GM12892 (cell line): ENCODE measurements around the gene RPAP3.

Source experiments
- DNase-seq: peaks from one replicate; pipeline ENCODE4 v3.0.0; 2011; ENCODE audit not compliant: insufficient read length
- FAIRE-seq: peaks from 2 replicates; lab custom pipeline; 2011; peaks lifted over from hg19 to GRCh38; lab: Jason Lieb, UNC
- POLR2A ChIP-seq: IDR thresholded peaks from 2 replicates; pipeline ENCODE4 v1.6.1; 2011; ENCODE audit warnings: low read depth, low read length, control low read depth
- POLR2AphosphoS5 ChIP-seq: IDR thresholded peaks from 2 replicates; pipeline ENCODE4 v1.6.1; 2011; ENCODE audit warnings: low read depth, low read length, control low read depth
- TAF1 ChIP-seq: IDR thresholded peaks from 2 replicates; pipeline ENCODE4 v1.6.1; 2011; ENCODE audit warnings: low read depth, mild to moderate bottlenecking, control low read depth, low read length, borderline replicate concordance

RPAP3 gene

DNA sequence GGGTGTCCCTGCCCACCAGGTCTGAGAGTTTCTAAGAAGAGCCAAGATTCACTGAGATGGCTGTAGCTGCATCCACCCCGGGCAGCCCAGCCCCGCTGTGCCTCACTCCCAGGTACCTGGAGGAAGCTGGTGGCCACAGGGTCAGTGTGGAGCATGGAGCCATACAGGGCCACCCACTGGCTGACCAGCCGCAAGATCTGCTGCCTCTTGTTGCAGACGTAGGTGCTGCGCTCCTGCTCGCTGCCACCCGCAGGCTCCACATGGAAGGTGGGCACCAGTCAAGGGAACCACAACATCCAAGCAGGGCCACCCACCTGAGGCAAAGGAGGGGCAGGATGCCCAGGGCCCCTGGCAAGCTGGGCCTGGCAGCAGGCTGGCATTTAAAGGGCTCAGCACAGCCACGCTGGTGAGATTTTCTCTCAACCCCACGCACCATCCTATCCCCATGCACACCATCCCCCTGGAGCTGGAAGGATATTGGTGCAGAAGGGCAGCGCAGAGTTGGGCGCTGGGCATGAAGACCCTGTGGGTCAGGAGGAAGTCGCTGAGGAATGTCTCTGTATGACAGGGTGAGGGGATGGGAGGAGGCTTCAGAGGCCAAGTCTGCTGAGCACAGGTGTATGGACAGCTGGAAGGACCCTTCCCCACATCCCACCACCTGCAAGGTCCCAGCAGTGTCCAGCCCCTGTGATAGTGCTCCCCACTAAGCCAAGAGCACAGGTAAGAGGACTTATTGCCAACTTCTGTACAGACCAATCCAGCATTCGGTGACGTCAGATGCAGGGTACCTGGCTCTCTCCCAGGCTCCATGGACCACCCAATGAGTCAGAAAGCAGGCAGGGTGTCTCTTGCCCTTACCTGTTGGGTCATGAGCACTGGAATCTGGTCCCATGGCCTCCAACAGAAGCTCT, 42.0 kb upstream of the RPAP3 start:
- TF ChIP-seq TAF1: no peak
- no peak for TF ChIP-seq POLR2A
- TF ChIP-seq POLR2AphosphoS5: no peak
- DNase-seq: no peak
- FAIRE-seq: no peak

DNA sequence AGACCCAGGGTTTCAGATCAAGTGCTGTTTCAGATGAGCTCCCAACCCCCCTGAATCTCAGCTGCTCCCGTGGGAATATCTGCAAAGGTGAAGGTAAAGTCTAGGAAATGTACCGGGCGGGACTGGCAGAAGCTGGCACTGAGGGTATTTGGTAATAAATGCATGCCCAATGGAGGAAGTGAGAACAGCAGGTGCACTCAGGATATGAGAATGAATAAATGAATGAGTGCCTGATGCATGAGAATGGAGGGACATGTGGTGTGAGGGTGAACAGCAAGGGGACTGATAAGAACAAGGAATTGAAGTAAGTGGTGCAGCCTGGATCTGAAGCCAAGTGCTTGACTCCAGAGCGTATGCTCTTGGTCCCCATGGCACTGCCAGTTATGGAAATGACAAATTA, 41.3 kb upstream of the RPAP3 start:
- no peak for FAIRE-seq

DNA sequence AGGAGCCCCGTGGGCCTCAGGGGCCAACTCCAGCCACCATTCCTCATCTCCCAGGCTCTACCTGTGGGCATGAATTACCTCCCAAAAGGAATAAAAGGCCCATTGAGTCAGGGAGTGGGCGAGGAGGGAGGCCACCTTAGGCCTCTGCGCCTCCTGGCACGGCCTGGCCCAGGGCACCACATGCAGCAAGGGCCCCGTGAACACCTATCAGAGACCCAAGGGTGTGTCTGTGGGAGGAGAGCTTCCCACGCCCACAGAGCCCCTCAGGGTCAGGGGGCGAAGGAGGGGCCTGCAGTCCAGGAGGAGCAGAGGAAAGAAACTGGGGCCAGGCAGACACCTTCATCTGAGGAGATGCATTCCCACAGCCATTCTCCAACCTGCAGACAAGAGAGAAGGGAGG, 40.7 kb upstream of the RPAP3 start:
- TF ChIP-seq TAF1 (no peak), POLR2AphosphoS5 (no peak), POLR2A (no peak)
- DNase-seq: no peak
- FAIRE-seq: no peak

More for the DNA sequence above, 41.3 kb upstream of the RPAP3 start:
- TF ChIP-seq POLR2AphosphoS5: no peak
- no peak for TF ChIP-seq POLR2A
- no peak for TF ChIP-seq TAF1
- DNase-seq: no peak

DNA sequence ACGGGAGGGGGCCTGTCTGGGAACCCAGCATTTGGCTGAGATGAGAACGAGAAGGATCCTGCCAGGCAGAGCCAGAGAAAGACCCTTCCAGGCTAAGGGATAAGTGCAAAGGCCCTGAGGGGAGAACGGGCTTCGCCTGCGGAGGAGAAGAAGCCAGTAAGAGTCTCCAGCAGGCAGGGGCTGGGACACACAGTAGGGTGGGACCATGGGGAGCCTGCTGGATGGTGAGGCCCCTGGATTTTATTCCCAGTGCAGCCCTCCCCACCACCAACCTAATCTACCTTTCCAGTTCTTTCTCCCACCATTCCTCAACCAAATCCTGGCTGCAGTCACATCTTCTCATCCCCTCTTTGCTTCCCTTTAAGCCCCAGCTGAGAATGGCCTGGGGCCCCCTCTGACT, 40.2 kb upstream of the RPAP3 start:
- FAIRE-seq (no peak), DNase-seq (no peak)
- no peak for TF ChIP-seq POLR2A
- no peak for TF ChIP-seq TAF1
- no peak for TF ChIP-seq POLR2AphosphoS5

DNA sequence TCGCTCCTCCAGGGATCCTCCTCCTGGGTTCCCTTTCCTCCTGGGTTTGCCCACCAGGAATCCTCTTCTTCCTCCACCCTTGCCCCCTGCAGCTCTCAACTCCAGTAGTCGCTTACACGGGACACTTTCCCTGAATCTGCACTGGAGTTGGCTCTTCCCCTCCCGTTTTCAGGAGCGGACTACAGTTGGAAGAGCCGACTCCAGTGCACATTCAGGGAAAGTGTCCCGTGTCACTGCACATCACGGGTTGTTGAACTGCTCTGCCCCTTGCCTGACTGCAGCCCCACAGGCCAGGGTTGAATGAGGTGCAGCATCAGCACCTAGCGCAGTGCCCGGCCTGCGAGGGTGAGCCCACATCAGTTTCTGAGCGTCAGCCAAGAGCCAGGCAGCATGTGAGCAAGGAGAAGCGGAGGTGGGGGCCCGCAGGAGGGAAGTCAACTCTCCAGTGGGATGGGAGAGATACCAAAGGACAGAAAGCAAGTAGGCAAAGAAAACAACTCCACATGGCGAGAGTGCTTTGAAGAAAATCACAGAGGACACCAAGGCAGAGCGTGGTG, 39.7 kb upstream of the RPAP3 start:
- FAIRE-seq (no peak), DNase-seq (no peak)
- TF ChIP-seq TAF1 (no peak), POLR2AphosphoS5 (no peak), POLR2A (no peak)

DNA sequence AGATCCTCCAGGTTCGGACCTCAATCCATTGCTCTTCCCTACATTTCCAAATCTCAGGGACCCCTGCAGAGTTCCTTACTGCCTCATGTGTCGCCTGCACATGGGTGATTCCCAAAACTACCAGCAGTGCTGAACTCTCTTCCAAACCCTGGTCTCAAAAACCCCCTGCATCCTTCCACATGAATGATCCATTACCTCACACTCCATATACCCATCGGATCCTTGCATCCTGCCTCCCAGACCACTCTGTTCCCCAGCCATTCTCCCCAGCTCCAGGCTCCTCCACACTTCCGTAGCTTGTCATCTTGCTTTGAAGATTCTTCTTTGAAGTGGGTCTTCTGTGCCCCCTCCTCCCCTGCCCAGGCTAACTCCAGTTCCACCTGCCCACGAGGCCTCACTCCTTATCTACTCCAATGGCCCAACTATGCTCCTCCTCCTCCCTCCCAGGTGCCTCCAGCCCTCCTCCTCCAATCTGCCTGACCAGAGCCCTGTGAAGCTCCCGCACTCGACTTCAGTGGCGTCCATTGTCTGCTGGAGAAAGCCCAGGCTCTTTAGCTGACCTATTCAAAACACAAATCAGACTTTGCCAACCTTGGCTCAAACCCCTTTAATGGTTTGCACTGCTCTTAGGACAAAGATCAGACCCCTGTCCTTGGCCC, 39.1 kb upstream of the RPAP3 start:
- FAIRE-seq (no peak), DNase-seq (no peak)
- no peak for TF ChIP-seq POLR2AphosphoS5
- TF ChIP-seq TAF1: no peak
- TF ChIP-seq POLR2A: no peak

DNA sequence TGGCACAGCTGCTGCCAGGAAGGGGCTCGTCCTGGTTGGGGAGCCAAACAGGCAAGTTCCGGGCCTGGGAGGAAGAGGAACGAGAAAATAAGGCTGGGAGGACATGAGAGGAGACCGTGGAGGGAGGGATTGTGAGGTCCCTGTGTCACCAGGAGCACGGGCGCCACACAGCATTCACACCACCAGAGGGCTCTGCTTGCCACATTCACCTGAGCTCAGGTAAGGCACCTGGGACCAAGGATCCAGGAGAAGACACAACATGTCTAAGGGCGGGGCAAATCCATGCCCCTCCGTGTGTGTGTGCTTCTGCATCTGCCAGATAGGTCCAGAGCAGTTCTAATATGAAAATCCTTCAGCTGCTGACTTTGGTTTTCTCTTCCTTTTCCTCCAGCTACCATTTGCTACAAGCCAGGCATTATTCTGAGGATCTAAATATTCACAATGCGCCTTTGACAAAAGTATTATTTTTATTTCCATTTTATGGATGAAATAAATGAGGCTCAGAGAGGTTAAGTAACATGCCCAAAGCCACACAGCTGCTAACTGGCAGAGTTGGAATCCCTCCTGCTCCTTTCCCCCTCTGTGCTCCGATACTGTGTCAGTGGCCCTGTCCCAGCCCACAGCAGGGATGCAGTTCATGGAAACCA, 38.3 kb upstream of the RPAP3 start:
- FAIRE-seq (no peak), DNase-seq (no peak)
- TF ChIP-seq POLR2A (no peak), TAF1 (no peak), POLR2AphosphoS5 (no peak)

DNA sequence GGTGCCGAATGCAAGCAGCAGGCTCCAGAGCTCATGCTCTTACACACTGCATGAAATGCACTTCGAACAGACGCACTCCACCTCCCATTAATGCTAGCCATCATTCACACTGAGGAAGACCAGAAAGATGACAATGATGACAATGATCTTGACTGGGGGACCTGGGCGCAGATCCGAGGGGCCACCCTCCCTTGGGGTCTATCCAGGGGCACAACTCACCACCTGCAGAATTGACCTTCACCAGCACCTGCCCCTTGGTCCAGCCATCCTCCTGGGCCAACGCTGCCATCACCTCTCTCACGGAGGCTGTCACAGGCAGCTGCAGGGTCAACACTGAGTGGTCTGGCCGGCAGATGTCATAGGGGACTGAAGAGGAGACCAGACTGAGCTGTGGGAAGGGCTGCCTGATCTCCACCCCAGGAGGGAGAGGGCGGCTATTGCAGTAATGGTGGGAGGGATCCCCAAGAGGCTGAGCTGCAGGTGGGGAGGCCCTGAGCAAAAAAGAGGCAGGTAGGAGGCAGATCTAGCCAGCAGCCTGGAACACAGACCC, 37.6 kb upstream of the RPAP3 start:
- no peak for FAIRE-seq
- TF ChIP-seq TAF1 (no peak), POLR2AphosphoS5 (no peak), POLR2A (no peak)
- DNase-seq: no peak

DNA sequence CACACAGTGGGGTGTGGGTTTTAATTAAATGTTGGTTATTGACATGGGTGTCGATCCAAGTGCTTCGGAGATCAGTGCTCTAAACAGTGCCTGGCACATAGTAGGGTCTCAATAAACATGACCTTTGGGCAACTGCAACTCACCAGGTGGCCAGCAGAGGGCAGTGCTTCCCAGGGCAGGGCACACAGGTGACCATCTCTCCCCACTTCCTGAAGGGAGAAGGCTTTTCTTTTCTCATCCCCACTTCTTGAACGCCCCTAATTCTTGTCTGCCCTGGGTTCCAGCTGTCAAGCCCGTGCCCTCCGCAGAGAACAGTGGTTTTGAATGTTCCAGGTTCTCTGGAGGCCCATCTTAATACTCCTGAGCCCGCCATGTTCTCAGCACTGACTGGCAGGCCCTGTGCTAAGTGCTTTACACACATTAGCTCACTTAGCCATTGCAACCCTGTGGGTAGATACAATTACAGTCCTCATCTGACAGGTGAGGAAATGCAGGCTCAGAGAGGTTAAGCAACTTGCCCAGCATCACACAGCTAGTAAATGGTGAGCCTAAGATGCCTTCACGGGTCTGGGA, 36.5 kb upstream of the RPAP3 start:
- no peak for DNase-seq
- TF ChIP-seq TAF1 (no peak), POLR2AphosphoS5 (no peak), POLR2A (no peak)
- FAIRE-seq: peak; percentile 94

DNA sequence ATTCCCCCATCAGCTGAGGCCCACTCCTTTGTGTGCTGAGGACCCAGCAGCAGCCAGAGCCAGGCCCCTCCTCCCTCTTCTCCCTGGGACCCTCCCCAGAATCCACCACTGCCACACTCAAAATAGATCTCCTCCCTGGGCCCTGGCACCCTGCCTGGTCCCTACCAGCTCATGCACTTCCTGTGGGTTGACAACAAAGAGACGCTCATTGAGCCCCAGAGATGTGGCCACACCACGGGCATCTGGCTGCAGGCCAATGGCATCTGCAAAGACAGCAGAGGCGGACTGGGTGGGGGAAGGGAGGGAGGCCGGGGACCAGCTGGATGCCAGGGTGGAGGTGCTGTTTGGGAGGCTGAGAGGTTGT, 35.5 kb upstream of the RPAP3 start:
- DNase-seq: no peak
- FAIRE-seq: no peak
- TF ChIP-seq POLR2AphosphoS5 (no peak), TAF1 (no peak), POLR2A (no peak)

DNA sequence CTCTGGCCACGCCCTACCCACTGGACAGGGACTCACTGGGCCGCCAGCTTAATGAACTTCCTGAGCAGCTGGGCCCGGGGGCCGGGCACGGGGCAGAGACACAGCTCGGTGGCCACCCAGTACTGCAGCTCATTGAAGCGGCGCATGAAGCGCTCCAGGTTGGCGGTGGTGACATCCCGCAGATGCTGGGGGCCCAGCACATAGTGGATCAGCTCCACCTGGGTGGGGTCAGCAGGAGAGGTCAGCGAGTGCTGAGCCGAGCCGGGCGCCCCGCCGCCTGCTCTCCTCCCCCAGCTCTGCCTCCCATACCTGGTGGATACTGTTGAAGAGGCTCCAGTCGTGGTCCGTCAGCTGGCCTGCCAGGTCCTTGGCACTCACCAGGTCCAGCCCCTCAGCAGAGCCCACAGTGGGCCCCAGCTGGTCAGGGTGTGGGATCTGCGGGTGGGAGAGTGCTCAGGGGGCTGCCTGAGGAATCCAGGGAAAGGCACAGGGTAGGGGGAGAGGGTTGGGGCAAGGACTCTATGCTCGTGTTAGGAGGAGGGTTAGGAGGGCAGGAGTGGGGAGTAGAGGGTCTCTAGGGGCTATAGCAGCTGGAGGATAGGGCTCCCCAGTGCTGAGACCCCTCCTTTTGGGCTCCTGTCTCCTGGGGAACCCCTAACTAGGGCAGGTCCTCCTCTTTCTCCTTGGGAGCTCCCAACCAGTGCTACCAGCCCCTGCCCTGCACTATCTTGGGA, 34.9 kb upstream of the RPAP3 start:
- FAIRE-seq: no peak
- no peak for DNase-seq
- TF ChIP-seq POLR2AphosphoS5 (no peak), TAF1 (no peak), POLR2A (no peak)
